BE2C (cell line): ENCODE measurements around the gene FAM47E.

ENCODE experiments used
- DNase-seq: peaks from one replicate; pipeline ENCODE4 v3.0.0-alpha.2; 2020
- H3K27me3 ChIP-seq: fragments of 250-450 bp; sonication (Bioruptor Pico); 2 replicates; pipeline ENCODE4 v1.5.1; 2020; ENCODE audit warnings: mild to moderate bottlenecking
- H3K36me3 ChIP-seq: fragments of 250-450 bp; sonication (Bioruptor Pico); 2 replicates; pipeline ENCODE4 v1.5.1; 2020; ENCODE audit warnings: mild to moderate bottlenecking
- H3K4me1 ChIP-seq: fragments of 250-450 bp; sonication (Bioruptor Pico); 2 replicates; pipeline ENCODE4 v1.5.1; 2020
- H3K4me3 ChIP-seq: 2 replicates; pipeline ENCODE4 v1.5.1; 2011; ENCODE audit warnings: low read depth, low read length
- H3K9me3 ChIP-seq: fragments of 250-450 bp; sonication (Bioruptor Pico); 2 replicates; pipeline ENCODE4 v1.5.1; 2020
- CTCF ChIP-seq: IDR thresholded peaks from 2 replicates; pipeline ENCODE4 v1.5.1; 2012; ENCODE audit warnings: mild to moderate bottlenecking, low read depth, low read length

Gene FAM47E

GRCh38 chr4:76266627-76267026 lies 15.1 kb downstream of the FAM47E start:
- no peak for DNase-seq
- Histone ChIP-seq H3K36me3 (no peaks in the 10 kb centered on the region), H3K27me3 (peaks cover 8% of the 10 kb centered on the region), H3K4me1 (no peaks in the 10 kb centered on the region), H3K4me3 (no peak overlapping the region), H3K9me3 (no peaks in the 10 kb centered on the region)
- TF ChIP-seq CTCF = no peak

- DNase-seq = no peak
- Histone ChIP-seq H3K36me3 (no peaks in the 10 kb centered on the region), H3K4me1 (no peaks in the 10 kb centered on the region), H3K9me3 (no peaks in the 10 kb centered on the region), H3K27me3 (peaks cover 11% of the 10 kb centered on the region), H3K4me3 (no peak overlapping the region)
- TF ChIP-seq CTCF = no peak
These were observed 16.3 kb downstream of the FAM47E start for GRCh38 chr4:76267811-76268210.

GRCh38 chr4:76270244-76271175 lies 19.0 kb downstream of the FAM47E start:
- no peaks in the 10 kb centered on the region for H3K4me1 ChIP-seq
- H3K4me3 ChIP-seq = no peak overlapping the region
- H3K9me3 ChIP-seq = no peaks in the 10 kb centered on the region
- H3K36me3 ChIP-seq = no peaks in the 10 kb centered on the region
- H3K27me3 ChIP-seq = peaks cover 9% of the 10 kb centered on the region
- TF ChIP-seq CTCF = no peak
- no peak for DNase-seq

GRCh38 chr4:76271248-76271647 lies 19.7 kb downstream of the FAM47E start:
- Histone ChIP-seq H3K4me1 (no peaks in the 10 kb centered on the region), H3K4me3 (no peak overlapping the region), H3K9me3 (no peaks in the 10 kb centered on the region), H3K36me3 (no peaks in the 10 kb centered on the region), H3K27me3 (peaks cover 14% of the 10 kb centered on the region)
- DNase-seq = no peak
- no peak for TF ChIP-seq CTCF

DNA sequence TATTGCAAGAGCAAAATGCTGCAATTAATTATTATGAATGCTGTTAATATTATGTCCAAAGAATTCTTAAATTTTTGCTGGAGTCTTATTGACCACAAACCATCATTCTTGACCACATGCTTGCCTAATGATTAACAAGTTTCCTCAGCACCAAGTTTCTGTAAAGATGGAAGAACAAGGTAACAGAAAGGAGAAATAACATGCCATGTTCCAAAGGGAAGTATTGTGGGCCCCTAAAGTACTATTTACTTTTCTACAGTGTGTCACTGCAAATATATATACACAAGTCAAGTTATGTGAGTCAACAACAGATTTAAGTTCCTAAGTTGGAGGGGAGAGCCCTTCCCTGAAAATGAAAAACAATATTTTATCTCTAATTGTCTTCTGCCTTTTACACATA lies 20.6 kb downstream of the FAM47E start:
- H3K27me3 ChIP-seq = peaks cover 14% of the 10 kb centered on the region
- H3K36me3 ChIP-seq = no peaks in the 10 kb centered on the region
- H3K9me3 ChIP-seq = no peaks in the 10 kb centered on the region
- H3K4me1 ChIP-seq = no peaks in the 10 kb centered on the region
- no peak for DNase-seq
- TF ChIP-seq CTCF = no peak
- H3K4me3 ChIP-seq = no peak overlapping the region

GRCh38 chr4:76272582-76272981 lies 21.1 kb downstream of the FAM47E start:
- Histone ChIP-seq H3K4me1 (no peaks in the 10 kb centered on the region), H3K27me3 (peaks cover 14% of the 10 kb centered on the region), H3K4me3 (no peak overlapping the region), H3K9me3 (no peaks in the 10 kb centered on the region), H3K36me3 (no peaks in the 10 kb centered on the region)
- TF ChIP-seq CTCF = no peak
- DNase-seq = no peak
